Activated T-cell treated with anti-CD3 and anti-CD28 coated beads, Interleukin-2, amount 50 U/mL, for 72 hours (primary cell): ENCODE data around the gene ALG2. TPM values are rescaled to one million over a fixed set of nuclear protein-coding genes. Genes with fewer than 3 reads are reported as not detected.
A peak's percentile ranks its signal among the peaks of the same experiment; 100 is the strongest.
"Not testable (repeated sequence)": the region's sequence is repeated elsewhere in the genome, so short reads cannot be mapped to it uniquely, and the experiment has no call there.

ENCODE experiments used
- ATAC-seq, 2 donors: fragments of 150-1000 bp; cut with Tn5 transposase; replicated peaks in 1 of 2; 2 replicates each; pipeline ENCODE4 v1.10.0; 2021; ENCODE audit warnings: moderate library complexity in 2 of 2, mild to moderate bottlenecking in 1 of 2
- DNase-seq, 2 donors: peaks; one replicate each; pipeline ENCODE4 v3.0.0; 2021 to 2022; ENCODE audit warnings: mixed read lengths in 1 of 2
- H3K27ac Mint-ChIP-seq: one replicate; pipeline ENCODE4 v1.8.0; 2022; ENCODE audit warnings: mild to moderate bottlenecking, moderate library complexity, mixed read lengths
- H3K27me3 Mint-ChIP-seq: one replicate; pipeline ENCODE4 v1.8.0; 2022; ENCODE audit warnings: low read depth, mixed read lengths
- H3K36me3 Mint-ChIP-seq, 2 donors: one replicate each; pipeline ENCODE4 v1.8.0; 2022; ENCODE audit warnings: mixed read lengths in 2 of 2, mild to moderate bottlenecking in 1 of 2; ENCODE audit not compliant: insufficient read depth in 2 of 2
- H3K4me1 Mint-ChIP-seq: one replicate; pipeline ENCODE4 v1.8.0; 2022; ENCODE audit warnings: low read depth, mixed read lengths
- H3K4me3 Mint-ChIP-seq, 2 donors: one replicate each; pipeline ENCODE4 v1.8.0; 2022; ENCODE audit warnings: mild to moderate bottlenecking in 2 of 2, mixed read lengths in 2 of 2, moderate library complexity in 2 of 2
- H3K9me3 Mint-ChIP-seq, 2 donors: one replicate each; pipeline ENCODE4 v1.8.0; 2022; ENCODE audit warnings: mixed read lengths in 2 of 2
- total RNA-seq, 2 donors: library from RNA; stranded (reverse); gene quantifications; one replicate each; pipeline ENCODE4 v1.2.3, GENCODE V29; 2022

ALG2 gene
- total RNA-seq, 2 donors from 2014 or later, result 28.7 to 35.2 TPM

GRCh38 chr9:99199938-99200539, 21.7 kb downstream of the ALG2 start:
- ATAC-seq (no peak), DNase-seq (no peak)
- Mint-ChIP-seq H3K27me3 (no peaks in the 10 kb centered on the region), H3K9me3 (peaks cover 0 to 2% of the 10 kb centered on the region in 2 donors), H3K4me1 (peaks cover 7% of the 10 kb centered on the region), H3K36me3 (no peaks in the 10 kb centered on the region), H3K4me3 (no peak overlapping the region), H3K27ac (no peak overlapping the region)

DNA sequence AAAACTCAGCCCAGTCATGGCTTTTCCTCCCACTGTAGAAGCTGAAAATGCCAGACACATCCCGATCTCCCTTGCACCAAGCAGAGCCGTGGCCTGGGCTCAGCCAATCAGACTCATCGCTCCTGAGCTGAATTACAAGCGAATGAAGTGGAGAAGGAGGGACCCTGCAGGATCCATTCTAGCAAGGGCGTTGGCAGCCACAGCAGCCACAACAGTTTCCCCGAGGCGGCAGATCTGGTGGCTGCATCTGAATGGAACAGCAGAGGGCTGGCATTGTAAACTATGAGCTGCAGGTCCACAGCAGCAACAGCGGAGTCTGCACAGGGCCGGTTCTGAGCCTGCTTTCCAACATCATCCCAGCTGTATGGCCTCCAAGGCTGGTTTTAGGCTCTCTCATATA, 23.8 kb downstream of the ALG2 start:
- no peaks in the 10 kb centered on the region for H3K27me3 Mint-ChIP-seq
- no peak for DNase-seq
- H3K4me1 Mint-ChIP-seq, result peaks cover 13% of the 10 kb centered on the region
- no peak overlapping the region for H3K4me3 Mint-ChIP-seq
- peaks cover 0 to 2% of the 10 kb centered on the region in 2 donors for H3K9me3 Mint-ChIP-seq
- ATAC-seq, result no peak
- H3K27ac Mint-ChIP-seq, result no peak overlapping the region
- no peaks in the 10 kb centered on the region for H3K36me3 Mint-ChIP-seq

DNA sequence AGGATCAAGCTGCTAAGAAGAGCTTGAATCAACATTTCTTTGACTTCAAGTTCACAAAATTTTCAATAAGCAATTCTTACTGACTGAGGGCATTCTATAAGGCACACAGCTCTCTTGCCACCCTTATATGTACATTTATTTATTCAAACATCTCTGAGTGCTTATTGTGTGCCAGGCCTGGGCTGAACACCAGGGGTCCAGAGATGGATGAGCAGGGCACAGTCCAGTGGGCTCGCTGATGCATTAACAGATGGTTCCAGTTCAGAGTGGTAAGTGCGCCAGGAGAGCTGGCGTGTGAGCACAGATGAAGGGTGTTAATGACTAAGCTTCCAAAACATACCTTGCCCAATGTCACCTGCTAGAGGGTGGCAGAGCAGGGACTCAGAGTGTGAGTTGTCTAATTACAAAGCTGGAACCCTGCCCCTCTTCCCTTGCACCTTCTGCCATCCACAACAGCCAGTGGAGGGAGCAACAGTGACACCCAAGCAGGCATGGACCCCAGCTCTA, 24.6 kb downstream of the ALG2 start:
- Mint-ChIP-seq H3K4me1 (peaks cover 16% of the 10 kb centered on the region), H3K27me3 (peaks cover 3% of the 10 kb centered on the region), H3K27ac (no peak overlapping the region), H3K4me3 (no peak overlapping the region), H3K9me3 (peaks cover 0 to 2% of the 10 kb centered on the region in 2 donors), H3K36me3 (no peaks in the 10 kb centered on the region)
- ATAC-seq (no peak), DNase-seq (no peak)

GRCh38 chr9:99196484-99196883, 25.3 kb downstream of the ALG2 start:
- H3K4me1 Mint-ChIP-seq, result peaks cover 16% of the 10 kb centered on the region
- not testable (repeated sequence) for ATAC-seq, H3K36me3 Mint-ChIP-seq, H3K27me3 Mint-ChIP-seq, H3K27ac Mint-ChIP-seq, H3K4me3 Mint-ChIP-seq, DNase-seq, H3K9me3 Mint-ChIP-seq

GRCh38 chr9:99193466-99193821, 28.3 kb downstream of the ALG2 start:
- Mint-ChIP-seq H3K27ac (no peak overlapping the region), H3K4me3 (no peak overlapping the region), H3K9me3 (peaks cover 0 to 2% of the 10 kb centered on the region in 2 donors), H3K36me3 (no peaks in the 10 kb centered on the region), H3K4me1 (peaks cover 16% of the 10 kb centered on the region), H3K27me3 (peaks cover 10% of the 10 kb centered on the region)
- DNase-seq (no peak), ATAC-seq (peak; percentile 28 to 37)

- H3K27me3 Mint-ChIP-seq, result peaks cover 15% of the 10 kb centered on the region
- DNase-seq (no peak), ATAC-seq (peak in 1 of 2 donors; percentile 37)
- no peak overlapping the region for H3K27ac Mint-ChIP-seq
- no peak overlapping the region for H3K4me3 Mint-ChIP-seq
- H3K36me3 Mint-ChIP-seq, result no peaks in the 10 kb centered on the region
- peaks cover 0 to 2% of the 10 kb centered on the region in 2 donors for H3K9me3 Mint-ChIP-seq
- peaks cover 16% of the 10 kb centered on the region for H3K4me1 Mint-ChIP-seq
These were observed 28.8 kb downstream of the ALG2 start for GRCh38 chr9:99192786-99193465.

GRCh38 chr9:99190597-99191283, 31.0 kb downstream of the ALG2 start:
- no peak for ATAC-seq
- no peak for DNase-seq
- Mint-ChIP-seq H3K27me3 (peaks cover 17% of the 10 kb centered on the region), H3K36me3 (no peaks in the 10 kb centered on the region), H3K4me1 (peaks cover 14% of the 10 kb centered on the region), H3K9me3 (no peaks in the 10 kb centered on the region), H3K27ac (no peak overlapping the region), H3K4me3 (no peak overlapping the region)

GRCh38 chr9:99189887-99190596, 31.7 kb downstream of the ALG2 start:
- ATAC-seq (no peak), DNase-seq (no peak)
- peaks cover 17% of the 10 kb centered on the region for H3K27me3 Mint-ChIP-seq
- no peak overlapping the region for H3K4me3 Mint-ChIP-seq
- H3K36me3 Mint-ChIP-seq, result no peaks in the 10 kb centered on the region
- no peaks in the 10 kb centered on the region for H3K9me3 Mint-ChIP-seq
- H3K4me1 Mint-ChIP-seq, result peaks cover 20% of the 10 kb centered on the region
- no peak overlapping the region for H3K27ac Mint-ChIP-seq

DNA sequence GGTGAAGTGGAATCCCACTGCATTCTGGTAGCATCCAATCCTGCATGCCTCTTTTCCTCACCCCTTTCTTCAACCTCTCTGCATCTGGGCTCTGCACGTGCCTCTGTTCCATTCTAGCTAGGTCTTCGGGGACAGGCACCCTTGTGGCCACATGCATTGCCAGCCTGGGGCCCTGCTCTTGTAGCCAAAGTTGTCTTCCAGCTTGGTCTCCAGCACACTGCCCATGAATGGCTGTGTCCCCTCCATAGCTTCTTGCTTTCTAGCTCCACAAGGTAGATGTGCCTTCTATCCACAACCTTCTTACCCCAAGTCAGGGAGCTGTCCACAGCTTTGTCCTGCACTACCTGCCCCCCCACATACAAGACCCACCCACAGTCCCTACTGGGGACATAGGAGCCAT, 32.6 kb downstream of the ALG2 start:
- peaks cover 17% of the 10 kb centered on the region for H3K27me3 Mint-ChIP-seq
- peaks cover 29% of the 10 kb centered on the region for H3K4me1 Mint-ChIP-seq
- DNase-seq (no peak), ATAC-seq (no peak)
- H3K27ac Mint-ChIP-seq, result no peak overlapping the region
- no peak overlapping the region for H3K4me3 Mint-ChIP-seq
- peaks cover 0 to 2% of the 10 kb centered on the region in 2 donors for H3K36me3 Mint-ChIP-seq
- no peaks in the 10 kb centered on the region for H3K9me3 Mint-ChIP-seq

DNA sequence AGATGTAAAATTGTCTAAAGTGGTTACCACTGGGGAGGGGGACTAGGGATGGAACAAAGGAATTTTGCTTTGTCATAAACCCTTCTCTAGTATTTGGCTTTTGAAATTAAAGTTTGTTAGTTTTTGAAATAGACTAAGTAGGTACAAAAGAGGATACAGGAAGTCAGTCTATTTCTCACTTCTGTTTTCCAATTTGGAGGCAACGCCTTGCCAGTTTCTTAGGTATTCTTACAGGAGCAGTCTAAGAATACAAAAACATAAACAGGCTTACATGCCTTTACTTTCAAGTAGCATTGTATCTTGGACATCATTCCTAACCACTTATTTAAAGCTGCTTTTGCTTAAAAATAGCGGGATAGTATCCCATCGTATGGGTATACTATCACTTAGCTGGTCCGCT, 34.4 kb downstream of the ALG2 start:
- ATAC-seq (no peak), DNase-seq (no peak)
- peaks cover 15% of the 10 kb centered on the region for H3K27me3 Mint-ChIP-seq
- H3K4me1 Mint-ChIP-seq, result peaks cover 37% of the 10 kb centered on the region
- no peak overlapping the region for H3K27ac Mint-ChIP-seq
- H3K36me3 Mint-ChIP-seq, result peaks cover 0 to 2% of the 10 kb centered on the region in 2 donors
- H3K9me3 Mint-ChIP-seq, result no peaks in the 10 kb centered on the region
- H3K4me3 Mint-ChIP-seq, result no peak overlapping the region

DNA sequence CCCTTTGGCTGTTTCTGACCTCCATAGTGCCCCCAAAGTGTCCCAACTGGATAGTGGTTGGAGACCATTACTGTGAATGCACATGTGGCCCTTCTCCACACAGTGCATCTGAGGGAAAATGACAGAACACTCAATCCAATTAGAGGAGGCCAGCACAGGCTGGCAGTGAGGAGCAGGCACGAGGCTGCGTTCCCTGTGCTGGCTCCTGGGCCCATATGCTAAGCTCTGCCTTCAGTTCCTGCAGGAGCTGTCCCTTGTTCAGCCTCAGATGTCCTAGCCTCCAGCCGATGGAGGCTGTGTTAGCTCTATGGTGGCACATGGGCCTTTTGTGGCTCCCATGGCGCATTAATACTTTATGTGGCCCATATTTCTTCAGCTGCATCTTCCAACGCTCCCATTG, 35.8 kb downstream of the ALG2 start:
- Mint-ChIP-seq H3K27me3 (peaks cover 11% of the 10 kb centered on the region), H3K36me3 (peaks cover 0 to 2% of the 10 kb centered on the region in 2 donors), H3K27ac (no peak overlapping the region), H3K4me3 (no peak overlapping the region), H3K9me3 (no peaks in the 10 kb centered on the region), H3K4me1 (peaks cover 51% of the 10 kb centered on the region)
- ATAC-seq, result no peak
- no peak for DNase-seq

GRCh38 chr9:99185348-99185632, 36.5 kb downstream of the ALG2 start:
- peaks cover 57% of the 10 kb centered on the region for H3K4me1 Mint-ChIP-seq
- ATAC-seq (no peak), DNase-seq (no peak)
- H3K9me3 Mint-ChIP-seq, result no peaks in the 10 kb centered on the region
- H3K4me3 Mint-ChIP-seq, result no peak overlapping the region
- H3K27ac Mint-ChIP-seq, result no peak overlapping the region
- H3K36me3 Mint-ChIP-seq, result peaks cover 0 to 2% of the 10 kb centered on the region in 2 donors
- peaks cover 11% of the 10 kb centered on the region for H3K27me3 Mint-ChIP-seq
